ENCODE measurements around the gene ZRANB2.

- TF ChIP-seq GATA2 (IDR thresholded peaks at IDR 0.05; ENCODE audit: low read depth, low read length), result no peak
- no peak for TF ChIP-seq GATA3 (IDR thresholded peaks at IDR 0.05; ENCODE audit: low read depth, low read length)
These were observed 35.3 kb downstream of the ZRANB2 start for GRCh38 chr1:71045463-71046028.
